IMR-90 (cell line): ENCODE data around the gene BPIFB1. TPM values are rescaled to one million over a fixed set of nuclear protein-coding genes. Genes with fewer than 3 reads are reported as not detected.

Experiments used
- ATAC-seq: fragments of 200-7000 bp; cut with Tn5 transposase; 2 replicates; pipeline ENCODE4 v1.9.1; 2020; ENCODE audit warnings: low read depth, mild to moderate bottlenecking, moderate library complexity
- BruUV-seq: library from RNA; stranded (reverse); fragments of 400-500 nt; replicated peaks from 2 replicates; lab custom pipeline; 2021; lab: Mats Ljungman, UMichigan
- CTCF ChIA-PET: fragments of 300-600 bp; formaldehyde crosslinking; extraction: SDS; loops from one replicate; lab custom pipeline; 2021; ENCODE audit warnings: antibody characterized with exemption; lab: Yijun Ruan, JAX
- POLR2A ChIA-PET: fragments of 300-600 bp; sonication (Branson Sonifier 250); formaldehyde crosslinking; loops from one replicate; lab custom pipeline; 2022; ENCODE audit warnings: antibody characterized with exemption; ENCODE audit not compliant: unreplicated experiment; lab: Charles Lee
- DNase-seq: peaks from one replicate; pipeline ENCODE4 v3.0.0; 2013
- H2AFZ ChIP-seq: replicated peaks from 2 replicates; pipeline ENCODE3; 2013; ENCODE audit warnings: low read length, mild to moderate bottlenecking; ENCODE audit not compliant: poor library complexity
- H2AK5ac ChIP-seq: 2 replicates; pipeline ENCODE4 v1.6.1; 2013; ENCODE audit warnings: low read depth, low read length, inconsistent platforms
- H2AK9ac ChIP-seq: replicated peaks from 2 replicates; pipeline ENCODE3; 2013; ENCODE audit warnings: mild to moderate bottlenecking, low read depth, low read length, moderate library complexity; ENCODE audit not compliant: poor library complexity
- H2BK120ac ChIP-seq: 2 replicates; pipeline ENCODE4 v1.6.1; 2013; ENCODE audit warnings: low read depth, low read length, inconsistent platforms
- H2BK15ac ChIP-seq: 3 replicates; pipeline ENCODE4 v1.6.1; 2013; ENCODE audit warnings: low read depth, low read length, inconsistent platforms
- H2BK20ac ChIP-seq: 2 replicates; pipeline ENCODE4 v1.6.1; 2013; ENCODE audit warnings: low read depth, mild to moderate bottlenecking, inconsistent platforms, low read length, moderate library complexity
- H2BK5ac ChIP-seq: 2 replicates; pipeline ENCODE4 v1.6.1; 2013; ENCODE audit warnings: mild to moderate bottlenecking, low read depth, low read length, inconsistent platforms; ENCODE audit not compliant: poor library complexity, severe bottlenecking
- H3K14ac ChIP-seq: replicated peaks from 2 replicates; pipeline ENCODE4 v1.6.1; 2013; ENCODE audit warnings: low read depth, low read length, inconsistent platforms
- H3K18ac ChIP-seq: 2 replicates; pipeline ENCODE4 v1.6.1; 2013; ENCODE audit warnings: low read depth, low read length, control low read depth
- H3K23ac ChIP-seq: 2 replicates; pipeline ENCODE4 v1.6.1; 2013; ENCODE audit warnings: low read depth, low read length, inconsistent platforms
- H3K27ac ChIP-seq: 2 replicates; pipeline ENCODE4 v1.5.1; 2013; ENCODE audit warnings: mild to moderate bottlenecking, control low read depth, low read length; ENCODE audit not compliant: insufficient read depth
- H3K27me3 ChIP-seq: 2 replicates; pipeline ENCODE4 v1.6.1; 2013; ENCODE audit warnings: low read length; ENCODE audit not compliant: control insufficient read depth, insufficient read depth
- H3K36me3 ChIP-seq: 2 replicates; pipeline ENCODE4 v1.6.1; 2013; ENCODE audit warnings: low read length, mixed read lengths; ENCODE audit not compliant: control insufficient read depth, insufficient read depth
- H3K4ac ChIP-seq: 2 replicates; pipeline ENCODE4 v1.6.1; 2013; ENCODE audit warnings: low read depth, low read length, inconsistent platforms
- H3K4me1 ChIP-seq: 2 replicates; pipeline ENCODE4 v1.6.1; 2013; ENCODE audit warnings: low read length, mixed read lengths; ENCODE audit not compliant: control insufficient read depth, insufficient read depth
- H3K4me2 ChIP-seq: 2 replicates; pipeline ENCODE4 v1.6.1; 2013; ENCODE audit warnings: low read depth, mild to moderate bottlenecking, control low read depth, low read length, moderate library complexity
- H3K4me3 ChIP-seq: 2 replicates; pipeline ENCODE4 v1.5.1; 2013; ENCODE audit warnings: low read depth, mild to moderate bottlenecking, control low read depth, low read length, moderate library complexity; ENCODE audit not compliant: insufficient read depth
- H3K56ac ChIP-seq: 2 replicates; pipeline ENCODE4 v1.6.1; 2013; ENCODE audit warnings: low read length, inconsistent platforms; ENCODE audit not compliant: insufficient read depth; ENCODE audit errors: extremely low read depth
- H3K79me1 ChIP-seq, 2 experiments: 2 replicates each; pipeline ENCODE4 v1.6.1; 2013; ENCODE audit warnings: low read length in 2 of 2, inconsistent platforms in 1 of 2, low read depth in 1 of 2
- H3K9ac ChIP-seq: 2 replicates; pipeline ENCODE4 v1.6.1; 2013; ENCODE audit warnings: low read depth, low read length, control low read depth
- H3K9me1 ChIP-seq: 2 replicates; pipeline ENCODE4 v1.6.1; 2013; ENCODE audit warnings: low read length, inconsistent platforms; ENCODE audit not compliant: insufficient read depth
- H3K9me3 ChIP-seq: 2 replicates; pipeline ENCODE4 v1.6.1; 2013; ENCODE audit warnings: low read length; ENCODE audit not compliant: control insufficient read depth, insufficient read depth
- H4K20me1 ChIP-seq: 2 replicates; pipeline ENCODE4 v1.6.1; 2013; ENCODE audit warnings: low read length, inconsistent platforms; ENCODE audit not compliant: insufficient read depth
- H4K5ac ChIP-seq: 2 replicates; pipeline ENCODE4 v1.6.1; 2013; ENCODE audit warnings: mild to moderate bottlenecking, low read depth, low read length, control low read depth
- H4K8ac ChIP-seq, 2 experiments: 2 replicates each; pipeline ENCODE4 v1.6.1; 2013; ENCODE audit warnings: low read depth in 2 of 2, low read length in 2 of 2, control low read depth in 1 of 2, inconsistent platforms in 1 of 2
- H4K91ac ChIP-seq: 2 replicates; pipeline ENCODE4 v1.6.1; 2013; ENCODE audit warnings: low read depth, low read length, inconsistent platforms; ENCODE audit not compliant: insufficient read depth
- CHD1 ChIP-seq: IDR thresholded peaks from 2 replicates; pipeline ENCODE4 v1.6.1; 2012; ENCODE audit warnings: low read depth, low read length, improper control_type of control experiment
- FOS ChIP-seq: fragments of 150-350 bp; IDR thresholded peaks from 2 replicates; pipeline ENCODE4 v1.6.1; 2016; ENCODE audit warnings: low read depth, low read length
- MAFK ChIP-seq: IDR thresholded peaks from 2 replicates; pipeline ENCODE4 v1.6.1; 2012; ENCODE audit warnings: low read depth, low read length, improper control_type of control experiment
- RCOR1 ChIP-seq: IDR thresholded peaks from 2 replicates; pipeline ENCODE4 v1.6.1; 2012; ENCODE audit warnings: mild to moderate bottlenecking, low read length, improper control_type of control experiment; ENCODE audit not compliant: insufficient replicate concordance
- SMC3 ChIP-seq: fragments of 150-350 bp; IDR thresholded peaks from 2 replicates; pipeline ENCODE4 v1.6.1; 2016; ENCODE audit warnings: low read depth, mild to moderate bottlenecking, antibody characterized with exemption, low read length, moderate library complexity
- WGBS, 2 experiments: methylation state at CpG; one replicate each; pipeline versions ENCODE4 v1.1.5 to v1.1.7; 2013; ENCODE audit warnings: missing lambda C conversion rate in 2 of 2; ENCODE audit not compliant: insufficient read length in 1 of 2; ENCODE audit errors: extremely low coverage in 2 of 2; 5-methylcytosine and 5-hydroxymethylcytosine counted together
- dilution Hi-C: fragments of 300-500 bp; cut with HindIII; formaldehyde crosslinking; loops from one replicate; pipeline ENCODE4 v1.14.3; 2018; ENCODE audit warnings: low sequenced_read_pairs; ENCODE audit not compliant: unreplicated experiment
- in situ Hi-C: fragments of 300-500 bp; cut with MboI; formaldehyde crosslinking; loops from 3 replicates; pipeline ENCODE4 v1.14.3; 2019; ENCODE audit warnings: low sequenced_read_pairs, inconsistent platforms, mixed read lengths
- intact Hi-C: fragments of 100-400 bp; cut with micrococcal nuclease; formaldehyde crosslinking; loops from 2 replicates; pipeline ENCODE4 v1.10.0; 2022
- polyA plus RNA-seq, 3 experiments: library from polyadenylated mRNA; depleted of rRNA; stranded (reverse); fragments of >200 nt; gene quantifications; 2 replicates each; pipeline ENCODE4 v1.2.3, GENCODE V29; 2012; ENCODE audit warnings: low replicate concordance in 1 of 3
- total RNA-seq: library from RNA; depleted of rRNA; stranded (reverse); fragments of >200 nt; gene quantifications from 2 replicates; pipeline ENCODE4 v1.2.3, GENCODE V29; 2012
- TF ChIP-seq, protein P1 (sequence below): fragments of 150-350 bp; IDR thresholded peaks from 2 replicates; pipeline ENCODE4 v1.6.1; 2016; ENCODE audit warnings: low read depth, mild to moderate bottlenecking, low read length, moderate library complexity, borderline replicate concordance
- TF ChIP-seq, protein P2 (sequence below): fragments of 150-350 bp; IDR thresholded peaks from 2 replicates; pipeline ENCODE4 v1.6.1; 2017; ENCODE audit warnings: mild to moderate bottlenecking, antibody characterized with exemption, low read length, low read depth
- TF ChIP-seq, protein P3 (sequence below): conservative IDR thresholded peaks from 2 replicates; pipeline ENCODE4 v1.5.1; 2012; ENCODE audit warnings: mild to moderate bottlenecking, low read depth, low read length, improper control_type of control experiment

BPIFB1 gene
- total and polyA plus RNA-seq, 2 of the 4 experiments (the other 2 are of a cell fraction), result not detected

DNA sequence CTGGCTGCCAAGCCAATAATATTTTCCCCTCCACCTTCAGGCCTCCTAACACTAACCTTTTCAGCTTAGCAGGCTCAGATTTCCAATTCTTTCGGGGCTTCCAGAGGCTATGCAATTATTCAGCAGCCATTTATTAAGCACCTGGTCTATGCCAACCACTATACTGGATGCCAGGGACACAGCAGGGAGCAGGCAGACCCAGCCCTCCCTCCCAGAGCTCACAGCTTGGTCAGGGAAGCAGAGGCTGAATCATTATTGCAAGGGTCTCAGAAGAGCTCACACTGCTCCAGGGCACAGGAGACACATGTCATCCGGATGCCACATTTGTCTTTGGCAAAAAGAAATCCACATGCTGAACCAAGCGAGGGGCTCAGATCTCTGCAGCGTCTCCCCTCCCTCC lies 1.3 kb downstream of the BPIFB1 start:
- dilution Hi-C loops (no loop called here), intact Hi-C loops (no loop called here), in situ Hi-C loops (no loop called here)
- H2AFZ ChIP-seq, result no peak overlapping the region
- DNase-seq (no peak), ATAC-seq (no peak)
- no peak overlapping the region for H4K8ac ChIP-seq
- H3K4ac ChIP-seq, result no peak overlapping the region
- H2BK15ac ChIP-seq, result no peak overlapping the region
- no peak overlapping the region for H3K14ac ChIP-seq
- H3K18ac ChIP-seq, result no peak overlapping the region
- no peak overlapping the region for H3K9ac ChIP-seq
- CTCF ChIA-PET, result no interaction called here
- no peak overlapping the region for H2AK5ac ChIP-seq
- H3K56ac ChIP-seq, result no peak overlapping the region
- H2BK20ac ChIP-seq, result no peak overlapping the region
- no peak overlapping the region for H3K23ac ChIP-seq
- no peaks in the 10 kb centered on the region for H4K20me1 ChIP-seq
- POLR2A ChIA-PET, result no interaction called here
- H3K36me3 ChIP-seq, result no peaks in the 10 kb centered on the region
- no peak overlapping the region for H3K4me2 ChIP-seq
- H3K9me1 ChIP-seq, result no peaks in the 10 kb centered on the region
- H3K27ac ChIP-seq, result no peak overlapping the region
- no peak overlapping the region for H4K91ac ChIP-seq
- 45% methylated on average over 2 of the region's 4 CpGs; no CpG with 5 or more reads in 1 of the 2 experiments for WGBS, 2 experiments
- no TSS peak for BruUV-seq
- no peak overlapping the region for H3K4me3 ChIP-seq
- no peaks in the 10 kb centered on the region for H3K4me1 ChIP-seq
- peaks cover 30% of the 10 kb centered on the region for H3K27me3 ChIP-seq
- H3K79me1 ChIP-seq, result no peaks in the 10 kb centered on the region
- no peak overlapping the region for H4K5ac ChIP-seq
- H2AK9ac ChIP-seq, result no peak overlapping the region
- H2BK120ac ChIP-seq, result no peak overlapping the region
- no peak for TF ChIP-seq RCOR1
- TF ChIP-seq, protein P1, sequence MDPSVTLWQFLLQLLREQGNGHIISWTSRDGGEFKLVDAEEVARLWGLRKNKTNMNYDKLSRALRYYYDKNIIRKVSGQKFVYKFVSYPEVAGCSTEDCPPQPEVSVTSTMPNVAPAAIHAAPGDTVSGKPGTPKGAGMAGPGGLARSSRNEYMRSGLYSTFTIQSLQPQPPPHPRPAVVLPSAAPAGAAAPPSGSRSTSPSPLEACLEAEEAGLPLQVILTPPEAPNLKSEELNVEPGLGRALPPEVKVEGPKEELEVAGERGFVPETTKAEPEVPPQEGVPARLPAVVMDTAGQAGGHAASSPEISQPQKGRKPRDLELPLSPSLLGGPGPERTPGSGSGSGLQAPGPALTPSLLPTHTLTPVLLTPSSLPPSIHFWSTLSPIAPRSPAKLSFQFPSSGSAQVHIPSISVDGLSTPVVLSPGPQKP, result no peak
- TF ChIP-seq FOS, result no peak
- no peak for TF ChIP-seq MAFK
- no peak for TF ChIP-seq SMC3
- no peak for TF ChIP-seq CHD1
- TF ChIP-seq, protein P2, sequence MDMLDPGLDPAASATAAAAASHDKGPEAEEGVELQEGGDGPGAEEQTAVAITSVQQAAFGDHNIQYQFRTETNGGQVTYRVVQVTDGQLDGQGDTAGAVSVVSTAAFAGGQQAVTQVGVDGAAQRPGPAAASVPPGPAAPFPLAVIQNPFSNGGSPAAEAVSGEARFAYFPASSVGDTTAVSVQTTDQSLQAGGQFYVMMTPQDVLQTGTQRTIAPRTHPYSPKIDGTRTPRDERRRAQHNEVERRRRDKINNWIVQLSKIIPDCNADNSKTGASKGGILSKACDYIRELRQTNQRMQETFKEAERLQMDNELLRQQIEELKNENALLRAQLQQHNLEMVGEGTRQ, result no peak
- TF ChIP-seq, protein P3, sequence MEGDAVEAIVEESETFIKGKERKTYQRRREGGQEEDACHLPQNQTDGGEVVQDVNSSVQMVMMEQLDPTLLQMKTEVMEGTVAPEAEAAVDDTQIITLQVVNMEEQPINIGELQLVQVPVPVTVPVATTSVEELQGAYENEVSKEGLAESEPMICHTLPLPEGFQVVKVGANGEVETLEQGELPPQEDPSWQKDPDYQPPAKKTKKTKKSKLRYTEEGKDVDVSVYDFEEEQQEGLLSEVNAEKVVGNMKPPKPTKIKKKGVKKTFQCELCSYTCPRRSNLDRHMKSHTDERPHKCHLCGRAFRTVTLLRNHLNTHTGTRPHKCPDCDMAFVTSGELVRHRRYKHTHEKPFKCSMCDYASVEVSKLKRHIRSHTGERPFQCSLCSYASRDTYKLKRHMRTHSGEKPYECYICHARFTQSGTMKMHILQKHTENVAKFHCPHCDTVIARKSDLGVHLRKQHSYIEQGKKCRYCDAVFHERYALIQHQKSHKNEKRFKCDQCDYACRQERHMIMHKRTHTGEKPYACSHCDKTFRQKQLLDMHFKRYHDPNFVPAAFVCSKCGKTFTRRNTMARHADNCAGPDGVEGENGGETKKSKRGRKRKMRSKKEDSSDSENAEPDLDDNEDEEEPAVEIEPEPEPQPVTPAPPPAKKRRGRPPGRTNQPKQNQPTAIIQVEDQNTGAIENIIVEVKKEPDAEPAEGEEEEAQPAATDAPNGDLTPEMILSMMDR, result no peak
- no peaks in the 10 kb centered on the region for H3K9me3 ChIP-seq
- H2BK5ac ChIP-seq, result no peak overlapping the region
